AG04450 (cell line): ENCODE results near the gene RNF130. TPM values are rescaled to one million over a fixed set of nuclear protein-coding genes. Genes with fewer than 3 reads are reported as not detected.

Experiments used
- CTCF ChIA-PET: fragments of 300-600, 350-600 bp; formaldehyde crosslinking; extraction: SDS; loops from one replicate; lab custom pipeline; 2022; ENCODE audit warnings: antibody characterized with exemption, inconsistent platforms; lab: Charles Lee
- POLR2A ChIA-PET: fragments of 350-600 bp; formaldehyde crosslinking; extraction: SDS; loops from one replicate; lab custom pipeline; 2021; ENCODE audit warnings: antibody characterized with exemption, inconsistent platforms; lab: Yijun Ruan, JAX
- DNase-seq: peaks from one replicate; pipeline ENCODE4 v3.0.0-alpha.2; 2011; ENCODE audit warnings: low read depth, low spot score
- H3K27ac ChIP-seq: one replicate; pipeline ENCODE4 v1.5.1; 2012; ENCODE audit warnings: low read depth, low read length, control low read depth
- H3K27me3 ChIP-seq: one replicate; pipeline ENCODE4 v1.6.0; 2012; ENCODE audit warnings: low read length; ENCODE audit not compliant: control insufficient read depth, insufficient read depth
- H3K4me3 ChIP-seq: 2 replicates; pipeline ENCODE4 v1.5.1; 2011; ENCODE audit warnings: mild to moderate bottlenecking, low read depth, low read length, control low read depth
- H3K9me3 ChIP-seq: 2 replicates; pipeline ENCODE4 v1.5.1; 2012; ENCODE audit warnings: low read length; ENCODE audit not compliant: control insufficient read depth, insufficient read depth
- CTCF ChIP-seq: IDR thresholded peaks from 2 replicates; pipeline ENCODE4 v1.5.1; 2011; ENCODE audit warnings: low read depth, low read length, control low read depth, inconsistent platforms
- polyA plus RNA-seq: library from polyadenylated mRNA; depleted of rRNA; stranded (reverse); fragments of >200 nt; gene quantifications from 2 replicates; pipeline ENCODE4 v1.2.3, GENCODE V29; 2011

The RNF130 gene
- polyA plus RNA-seq, 1 experiment = 38.9 TPM

- no peak for DNase-seq
- POLR2A ChIA-PET = no interaction called here
- Histone ChIP-seq H3K4me3 (no peak overlapping the region), H3K9me3 (no peaks in the 10 kb centered on the region; the same call in 1 of the 2 replicates), H3K27me3 (no peaks in the 10 kb centered on the region), H3K27ac (no peak overlapping the region)
- no peak for TF ChIP-seq CTCF
- CTCF ChIA-PET = no interaction called here
Measured at GRCh38 chr5:180114304-180115003, 42.9 kb upstream of the RNF130 start.

GRCh38 chr5:180113660-180114303 is 42.2 kb upstream of the RNF130 start:
- H3K9me3 ChIP-seq = no peaks in the 10 kb centered on the region; the same call in 1 of the 2 replicates
- H3K4me3 ChIP-seq = no peak overlapping the region
- CTCF ChIA-PET = no interaction called here
- H3K27ac ChIP-seq = no peak overlapping the region
- H3K27me3 ChIP-seq = no peaks in the 10 kb centered on the region
- TF ChIP-seq CTCF = no peak
- POLR2A ChIA-PET = no interaction called here
- no peak for DNase-seq

- no peak for TF ChIP-seq CTCF
- Histone ChIP-seq H3K27ac (no peak overlapping the region), H3K9me3 (peaks cover 3% of the 10 kb centered on the region), H3K4me3 (no peak overlapping the region), H3K27me3 (no peaks in the 10 kb centered on the region)
- DNase-seq = no peak
- ChIA-PET CTCF (no interaction called here), POLR2A (no interaction called here)
Measured at GRCh38 chr5:180112181-180112861, 40.8 kb upstream of the RNF130 start.

GRCh38 chr5:180111273-180112002 is 39.9 kb upstream of the RNF130 start:
- Histone ChIP-seq H3K27me3 (no peaks in the 10 kb centered on the region), H3K27ac (no peak overlapping the region), H3K4me3 (no peak overlapping the region), H3K9me3 (peaks cover 3% of the 10 kb centered on the region)
- ChIA-PET CTCF (no interaction called here), POLR2A (no interaction called here)
- DNase-seq = no peak
- no peak for TF ChIP-seq CTCF
